GM12878 (cell line): Measurements from ENCODE around the gene PLCB4. TPM values are rescaled to one million over a fixed set of nuclear protein-coding genes. Genes with fewer than 3 reads are reported as not detected.

Experiments
- ATAC-seq: fragments of 200-7000 bp; cut with Tn5 transposase; 3 replicates; pipeline ENCODE4 v1.9.1; 2020; ENCODE audit warnings: mild to moderate bottlenecking, moderate library complexity
- BruUV-seq: library from RNA; stranded (reverse); fragments of 400-500 nt; replicated peaks from 2 replicates; lab custom pipeline; 2021; lab: Mats Ljungman, UMichigan
- CTCF ChIA-PET: fragments of 300-600 bp; sonication (Branson Sonifier 250); formaldehyde crosslinking; extraction: SDS; loops from one replicate; lab custom pipeline; 2021; ENCODE audit warnings: inconsistent platforms; lab: Yijun Ruan, JAX
- POLR2A ChIA-PET: fragments of 350-600 bp; formaldehyde crosslinking; extraction: SDS; loops from one replicate; lab custom pipeline; 2021; ENCODE audit warnings: inconsistent platforms; lab: Charles Lee
- RAD21 ChIA-PET: fragments of 300-600 bp; sonication (Branson Sonifier 250); formaldehyde crosslinking; loops from one replicate; lab custom pipeline; 2023; ENCODE audit warnings: antibody characterized with exemption; ENCODE audit not compliant: unreplicated experiment; lab: Charles Lee
- SMC1A ChIA-PET: fragments of 300-600 bp; sonication (Branson Sonifier 250); formaldehyde crosslinking; loops from one replicate; lab custom pipeline; 2023; ENCODE audit not compliant: unreplicated experiment, uncharacterized antibody; lab: Charles Lee
- DNase-seq: peaks from one replicate; pipeline ENCODE4 v3.0.0-alpha.2; 2011; ENCODE audit warnings: low read depth, low spot score
- FAIRE-seq: peaks from 3 replicates; lab custom pipeline; 2011; peaks lifted over from hg19 to GRCh38; lab: Jason Lieb, UNC
- H2AFZ ChIP-seq: 2 replicates; pipeline ENCODE4 v1.6.0; 2011; ENCODE audit warnings: low read depth, low read length, control low read depth; ENCODE audit not compliant: control insufficient read depth
- H3K27ac ChIP-seq: 2 replicates; pipeline ENCODE4 v1.5.1; 2011; ENCODE audit warnings: control low read depth; ENCODE audit not compliant: control insufficient read depth, insufficient read depth
- H3K27me3 ChIP-seq, 2 experiments: replicated peaks in 1 of 2; 2 replicates each; pipeline versions ENCODE4 v1.6.0 to v1.6.1; 2011; ENCODE audit warnings: low read length in 1 of 2; ENCODE audit not compliant: control insufficient read depth in 2 of 2, insufficient read depth in 2 of 2
- H3K36me3 ChIP-seq, 2 experiments: 2 replicates each; pipeline ENCODE4 v1.5.1; 2011; ENCODE audit warnings: low read length in 1 of 2; ENCODE audit not compliant: control insufficient read depth in 2 of 2, insufficient read depth in 2 of 2
- H3K4me1 ChIP-seq: 2 replicates; pipeline ENCODE4 v1.6.1; 2011; ENCODE audit warnings: mild to moderate bottlenecking, low read length, moderate library complexity, mixed read lengths; ENCODE audit not compliant: control insufficient read depth, insufficient read depth
- H3K4me2 ChIP-seq: 2 replicates; pipeline ENCODE4 v1.6.0; 2011; ENCODE audit warnings: control low read depth; ENCODE audit not compliant: control insufficient read depth, insufficient read depth
- H3K4me3 ChIP-seq: fragments of 200-600 bp; sonication (generic); 2 replicates; pipeline ENCODE4 v1.5.1; 2016
- H3K79me2 ChIP-seq: 2 replicates; pipeline ENCODE4 v1.6.0; 2011; ENCODE audit warnings: low read length; ENCODE audit not compliant: control insufficient read depth, insufficient read depth
- H3K9ac ChIP-seq: 2 replicates; pipeline ENCODE4 v1.8.0; 2011; ENCODE audit warnings: low read length, control low read depth, mixed read lengths; ENCODE audit not compliant: control insufficient read depth, insufficient read depth
- H3K9me3 ChIP-seq: replicated peaks from 3 replicates; pipeline ENCODE4 v1.5.1; 2011; ENCODE audit warnings: mild to moderate bottlenecking, low read length; ENCODE audit not compliant: control insufficient read depth, insufficient read depth
- H4K20me1 ChIP-seq: 2 replicates; pipeline ENCODE4 v1.6.0; 2011; ENCODE audit not compliant: control insufficient read depth, insufficient read depth
- ATF7 ChIP-seq: fragments of 450-650 bp; IDR thresholded peaks from 2 replicates; pipeline ENCODE4 v1.6.1; 2016; ENCODE audit warnings: low read depth, mild to moderate bottlenecking
- CREM ChIP-seq: IDR thresholded peaks from 2 replicates; pipeline ENCODE4 v1.6.1; 2014; ENCODE audit warnings: antibody characterized with exemption, low read depth
- E2F8 ChIP-seq: fragments of 450-650 bp; IDR thresholded peaks from 2 replicates; pipeline ENCODE4 v1.6.1; 2018; ENCODE audit warnings: mild to moderate bottlenecking, low read depth, moderate library complexity; ENCODE audit not compliant: partially characterized antibody
- ESRRA ChIP-seq: IDR thresholded peaks from 2 replicates; pipeline ENCODE4 v1.6.1; 2012; ENCODE audit warnings: mild to moderate bottlenecking, low read length, improper control_type of control experiment
- HDAC2 ChIP-seq: fragments of 200-600 bp; sonication (generic); IDR thresholded peaks from 2 replicates; pipeline ENCODE4 v1.6.1; 2017
- IRF4 ChIP-seq: IDR thresholded peaks from 2 replicates; pipeline ENCODE4 v1.6.1; 2011; ENCODE audit warnings: low read depth, low read length
- MYB ChIP-seq: fragments of 150-350 bp; IDR thresholded peaks from 2 replicates; pipeline ENCODE4 v1.6.1; 2014; ENCODE audit warnings: mild to moderate bottlenecking, low read depth, low read length, borderline replicate concordance
- MYC ChIP-seq: IDR thresholded peaks from 2 replicates; pipeline ENCODE4 v1.6.1; 2011; ENCODE audit warnings: mild to moderate bottlenecking, low read length, moderate library complexity, inconsistent platforms; ENCODE audit not compliant: insufficient read depth, insufficient replicate concordance, insufficient read length, severe bottlenecking
- NFXL1 ChIP-seq: fragments of 450-650 bp; IDR thresholded peaks from 2 replicates; pipeline ENCODE4 v1.6.1; 2017; ENCODE audit warnings: antibody characterized with exemption, mild to moderate bottlenecking, borderline replicate concordance
- NFYB ChIP-seq: IDR thresholded peaks from 2 replicates; pipeline ENCODE4 v1.6.1; 2011; ENCODE audit warnings: low read depth, mild to moderate bottlenecking, low read length, improper control_type of control experiment, moderate library complexity; ENCODE audit not compliant: insufficient read depth
- NR2C2 ChIP-seq: IDR thresholded peaks from 2 replicates; pipeline ENCODE4 v1.6.1; 2011; ENCODE audit warnings: borderline replicate concordance, low read depth; ENCODE audit not compliant: control insufficient read depth, insufficient read length
- NRF1 ChIP-seq: conservative IDR thresholded peaks from 2 replicates; pipeline ENCODE4 v1.6.1; 2011; ENCODE audit warnings: mild to moderate bottlenecking, low read depth, low read length, improper control_type of control experiment
- RCOR1 ChIP-seq: conservative IDR thresholded peaks from 2 replicates; pipeline ENCODE4 v1.6.1; 2012; ENCODE audit warnings: low read depth, low read length, improper control_type of control experiment
- RELA ChIP-seq: fragments of 450-650 bp; IDR thresholded peaks from 2 replicates; pipeline ENCODE4 v1.8.0; 2014; ENCODE audit warnings: borderline replicate concordance; ENCODE audit not compliant: partially characterized antibody
- RELB ChIP-seq: fragments of 450-650 bp; IDR thresholded peaks from 2 replicates; pipeline ENCODE4 v1.6.1; 2017; ENCODE audit warnings: low read depth, mild to moderate bottlenecking, moderate library complexity
- SIX5 ChIP-seq: IDR thresholded peaks from 2 replicates; pipeline ENCODE4 v1.6.1; 2011; ENCODE audit warnings: mild to moderate bottlenecking, low read depth, low read length, moderate library complexity; ENCODE audit not compliant: severe bottlenecking
- SMAD5 ChIP-seq: IDR thresholded peaks from 2 replicates; pipeline ENCODE4 v1.6.1; 2016; ENCODE audit warnings: antibody characterized with exemption, low read depth
- SMC3 ChIP-seq: IDR thresholded peaks from 2 replicates; pipeline ENCODE4 v1.6.1; 2011; ENCODE audit warnings: low read length, improper control_type of control experiment, borderline replicate concordance
- STAT3 ChIP-seq: IDR thresholded peaks from 2 replicates; pipeline ENCODE4 v1.6.1; 2011; ENCODE audit warnings: low read depth, low read length, improper control_type of control experiment
- TCF7 ChIP-seq: IDR thresholded peaks from 2 replicates; pipeline ENCODE4 v1.6.1; 2014; ENCODE audit warnings: antibody characterized with exemption, borderline replicate concordance
- WGBS: methylation state at CpG from one replicate; pipeline ENCODE4 v1.1.6; 2016; ENCODE audit warnings: low lambda C conversion rate; ENCODE audit not compliant: insufficient replicate concordance, insufficient coverage; ENCODE audit errors: missing lambda C conversion rate; 5-methylcytosine and 5-hydroxymethylcytosine counted together
- in situ Hi-C: fragments of 300-500 bp; cut with MboI; formaldehyde crosslinking; loops from 9 replicates; pipeline ENCODE4 v1.14.3; 2018; ENCODE audit warnings: mixed read lengths
- intact Hi-C: fragments of 100-400 bp; cut with micrococcal nuclease; formaldehyde crosslinking; loops from one replicate; pipeline ENCODE4 v1.14.2; 2022; ENCODE audit not compliant: unreplicated experiment
- polyA plus RNA-seq, 11 experiments: library from polyadenylated mRNA; depleted of rRNA in 4 of 11; unstranded in 6 of 11; stranded (reverse) in 5 of 11; fragments of >200 nt; fragmentation: Nextera tagmentation in 4 of 11; fragmentation: Illumina TruSeq in 1 of 11; extraction: Ambion mirVana in 4 of 11; extraction: Trizol in 1 of 11; gene quantifications; 1 replicate in 1 of 11; 2 replicates in 10 of 11; pipeline versions ENCODE4 v1.2.1 to v1.2.3, GENCODE V29; 2011 to 2016; ENCODE audit warnings: inconsistent platforms in 2 of 11, missing spikeins in 2 of 11, low read depth in 1 of 11
- total RNA-seq, 4 experiments: library from RNA; depleted of rRNA in 3 of 4; stranded (reverse); fragments of >200 nt in 3 of 4; fragmentation: Illumina TruSeq in 1 of 4; extraction: Trizol in 1 of 4; gene quantifications; 2 replicates each; pipeline versions ENCODE4 v1.2.1 to v1.2.3, GENCODE V29; 2013 to 2021

Gene PLCB4
- total and polyA plus RNA-seq, 10 of the 15 experiments (the other 5 are each of a cell fraction or from before 2014, with no cell fraction given), result not detected

- no peak overlapping the region for H3K9ac ChIP-seq
- H3K4me1 ChIP-seq, result no peaks in the 10 kb centered on the region
- no peaks in the 10 kb centered on the region for H3K9me3 ChIP-seq
- H4K20me1 ChIP-seq, result no peaks in the 10 kb centered on the region
- no peaks in the 10 kb centered on the region for H3K79me2 ChIP-seq
- no peak for TF ChIP-seq NFYB
- TF ChIP-seq SMAD5, result no peak
- TF ChIP-seq RCOR1, result no peak
- no peak for TF ChIP-seq CREM
- no peak for TF ChIP-seq E2F8
- no peak for TF ChIP-seq NRF1
- no peak for TF ChIP-seq ATF7
- TF ChIP-seq ESRRA, result no peak
- no peak for TF ChIP-seq RELA
- TF ChIP-seq MYC, result no peak
- TF ChIP-seq NFXL1, result no peak
- no peak for TF ChIP-seq RELB
- no peak for TF ChIP-seq SMC3
- TF ChIP-seq STAT3, result no peak
- no peak for TF ChIP-seq HDAC2
- no peak for TF ChIP-seq NR2C2
- TF ChIP-seq SIX5, result no peak
- no peak for TF ChIP-seq TCF7
- no peak for TF ChIP-seq IRF4
- no peak for TF ChIP-seq MYB
- TF ChIP-seq, all 136 proteins: peak for 0
- no peak for DNase-seq
- RAD21 ChIA-PET, result no interaction called here
- H2AFZ ChIP-seq, result no peak overlapping the region
- no peaks in the 10 kb centered on the region for H3K27me3 ChIP-seq
- in situ Hi-C loops, result no loop called here
- H3K4me3 ChIP-seq, result no peak overlapping the region
- no peak for FAIRE-seq
- WGBS, result 0% methylated on average over 1 of the region's 1 CpG
- no TSS peak for BruUV-seq
- CTCF ChIA-PET, result no interaction called here
- POLR2A ChIA-PET, result no interaction called here
- ATAC-seq, result no peak
- no peak overlapping the region for H3K4me2 ChIP-seq
- intact Hi-C loops, result no loop called here
- no peak overlapping the region for H3K27ac ChIP-seq
- SMC1A ChIA-PET, result interaction anchor here (1.3 kb wide), 1 partner anchor 29 kb away, joined by 4 read pairs; no protein-coding TSS in a partner anchor
- H3K36me3 ChIP-seq, result no peaks in the 10 kb centered on the region
Measured at GRCh38 chr20:9306521-9306920, 237.6 kb downstream of the PLCB4 start.
